HEK293 (cell line): ENCODE measurements around the gene PLAC1.

Experiments
- CTCF ChIA-PET: fragments of 350-600 bp; formaldehyde crosslinking; extraction: SDS; loops from one replicate; lab custom pipeline; 2021; ENCODE audit warnings: antibody characterized with exemption; lab: Yijun Ruan, JAX
- POLR2A ChIA-PET: fragments of 300-600 bp; formaldehyde crosslinking; extraction: SDS; loops from one replicate; lab custom pipeline; 2020; ENCODE audit warnings: antibody characterized with exemption, inconsistent platforms; lab: Yijun Ruan, JAX
- H3K27ac ChIP-seq: fragments of 200-500 bp; sonication (Bioruptor generic); 2 replicates; pipeline ENCODE4 v1.5.1; 2014; ENCODE audit warnings: low read depth, low read length, control low read depth, inconsistent platforms; ENCODE audit errors: extremely low read depth
- H3K36me3 ChIP-seq, 2 experiments: fragments of 200-500 bp in 1 of 2; sonication (Bioruptor generic) in 1 of 2; 1 replicate in 1 of 2; 2 replicates in 1 of 2; pipeline ENCODE4 v1.5.1; 2014 to 2017; ENCODE audit warnings: inconsistent platforms in 2 of 2, low read length in 2 of 2; ENCODE audit not compliant: control insufficient read depth in 2 of 2, insufficient read depth in 1 of 2
- H3K4me1 ChIP-seq: fragments of 200-500 bp; sonication (Bioruptor generic); 2 replicates; pipeline ENCODE4 v1.5.1; 2014; ENCODE audit warnings: mild to moderate bottlenecking, low read length, inconsistent platforms; ENCODE audit not compliant: control insufficient read depth, insufficient read depth
- H3K4me3 ChIP-seq: 2 replicates; pipeline ENCODE4 v1.5.1; 2011; ENCODE audit warnings: low read depth, mild to moderate bottlenecking, control low read depth, low read length, moderate library complexity
- H3K9me3 ChIP-seq: fragments of 200-500 bp; sonication (Bioruptor generic); 2 replicates; pipeline ENCODE4 v1.5.1; 2014; ENCODE audit warnings: low read depth, low read length, inconsistent platforms; ENCODE audit not compliant: control insufficient read depth, insufficient read depth
- FEZF1 ChIP-seq: fragments of 450-650 bp; formaldehyde crosslinking; IDR thresholded peaks from 2 replicates; pipeline ENCODE4 v1.5.1; 2016; ENCODE audit warnings: missing biosample characterization, missing genetic modification characterization
- HOXA7 ChIP-seq: sonication (generic); formaldehyde crosslinking; IDR thresholded peaks from 2 replicates; pipeline ENCODE4 v1.8.1; 2022; ENCODE audit warnings: missing genetic modification reagents, borderline replicate concordance
- IKZF3 ChIP-seq: fragments of 450-650 bp; IDR thresholded peaks from 2 replicates; pipeline ENCODE4 v1.5.0; 2018; ENCODE audit warnings: missing biosample characterization, mild to moderate bottlenecking, missing genetic modification characterization, moderate library complexity
- KLF10 ChIP-seq: fragments of 450-650 bp; IDR thresholded peaks from 2 replicates; pipeline ENCODE4 v1.5.1; 2018; ENCODE audit warnings: missing biosample characterization, mild to moderate bottlenecking, missing genetic modification characterization
- KLF17 ChIP-seq: fragments of 450-650 bp; formaldehyde crosslinking; IDR thresholded peaks from 2 replicates; pipeline ENCODE4 v1.5.1; 2016; ENCODE audit warnings: missing biosample characterization, missing genetic modification characterization
- KLF9 ChIP-seq: fragments of 450-650 bp; formaldehyde crosslinking; IDR thresholded peaks from 2 replicates; pipeline ENCODE4 v1.5.1; 2016; ENCODE audit warnings: missing biosample characterization, missing genetic modification characterization, low read depth
- PRDM10 ChIP-seq: fragments of 450-650 bp; formaldehyde crosslinking; IDR thresholded peaks from 2 replicates; pipeline ENCODE4 v1.5.1; 2016; ENCODE audit warnings: missing biosample characterization, missing genetic modification characterization
- PRDM6 ChIP-seq: fragments of 450-650 bp; formaldehyde crosslinking; IDR thresholded peaks from 2 replicates; pipeline ENCODE4 v1.5.1; 2017; ENCODE audit warnings: missing biosample characterization, missing genetic modification characterization
- SP7 ChIP-seq: fragments of 450-650 bp; formaldehyde crosslinking; IDR thresholded peaks from 2 replicates; pipeline ENCODE4 v1.5.1; 2016; ENCODE audit warnings: missing biosample characterization, missing genetic modification characterization
- ZFP69B ChIP-seq: fragments of 450-650 bp; formaldehyde crosslinking; IDR thresholded peaks from 2 replicates; pipeline ENCODE4 v1.5.1; 2016; ENCODE audit warnings: missing biosample characterization, missing genetic modification characterization
- ZNF10 ChIP-seq: fragments of 450-650 bp; formaldehyde crosslinking; IDR thresholded peaks from 2 replicates; pipeline ENCODE4 v1.5.1; 2017; ENCODE audit warnings: missing biosample characterization, missing genetic modification characterization
- ZNF155 ChIP-seq: fragments of 450-650 bp; formaldehyde crosslinking; IDR thresholded peaks from 2 replicates; pipeline ENCODE4 v1.5.1; 2016; ENCODE audit warnings: missing biosample characterization, missing genetic modification characterization
- ZNF18 ChIP-seq: fragments of 450-650 bp; formaldehyde crosslinking; IDR thresholded peaks from 2 replicates; pipeline ENCODE4 v1.5.1; 2016; ENCODE audit warnings: missing biosample characterization, missing genetic modification characterization
- ZNF335 ChIP-seq: fragments of 450-650 bp; formaldehyde crosslinking; conservative IDR thresholded peaks from 2 replicates; pipeline ENCODE4 v1.5.1; 2016; ENCODE audit warnings: missing biosample characterization, missing genetic modification characterization
- ZNF521 ChIP-seq: fragments of 450-650 bp; formaldehyde crosslinking; IDR thresholded peaks from 2 replicates; pipeline ENCODE4 v1.5.1; 2017; ENCODE audit warnings: missing biosample characterization, mild to moderate bottlenecking, missing genetic modification characterization
- ZNF610 ChIP-seq: fragments of 450-650 bp; formaldehyde crosslinking; IDR thresholded peaks from 2 replicates; pipeline ENCODE4 v1.5.1; 2016; ENCODE audit warnings: missing biosample characterization, missing genetic modification characterization, borderline replicate concordance

The PLAC1 gene

GRCh38 chrX:134572816-134573682, 85.2 kb downstream of the PLAC1 start:
- Histone ChIP-seq H3K4me1 (peaks cover 12% of the 10 kb centered on the region), H3K27ac (no peak overlapping the region), H3K36me3 (no peaks in the 10 kb centered on the region), H3K9me3 (no peaks in the 10 kb centered on the region), H3K4me3 (no peak overlapping the region)
- CTCF ChIA-PET: no interaction called here
- POLR2A ChIA-PET: no interaction called here
- no peak for TF ChIP-seq ZNF155
- TF ChIP-seq ZNF335: 0 out of 2 replicates have a peak, but pooled peaks have one; percentile 23
- no peak for TF ChIP-seq KLF10

GRCh38 chrX:134571796-134572195, 86.5 kb downstream of the PLAC1 start:
- TF ChIP-seq KLF17 (tag by site-specific recombination) (no peak), SP7 (tag by site-specific recombination) (0 out of 2 replicates have a peak, but pooled peaks have one; percentile 30), HOXA7 (CRISPR knock-in tag) (no peak), ZNF521 (tag by site-specific recombination) (no peak), PRDM6 (peak; percentile 69), IKZF3 (tag by site-specific recombination) (peak; percentile 39; the same call in 1 of the 2 replicates), ZNF18 (no peak), ZNF335 (no peak), KLF9 (tag by site-specific recombination) (no peak), ZNF610 (no peak)
- Histone ChIP-seq H3K36me3 (no peaks in the 10 kb centered on the region), H3K9me3 (no peaks in the 10 kb centered on the region), H3K4me1 (peaks cover 12% of the 10 kb centered on the region), H3K27ac (no peak overlapping the region), H3K4me3 (no peak overlapping the region)
- POLR2A ChIA-PET: interaction anchor here (0.6 kb wide), 1 partner anchor 51 kb away, joined by 3 read pairs; no protein-coding TSS in a partner anchor
- CTCF ChIA-PET: interaction anchor here (0.9 to 1.0 kb wide), 2 partner anchors 8 to 67 kb away, joined by 3 read pairs; no protein-coding TSS in a partner anchor

- H3K36me3 ChIP-seq: no peaks in the 10 kb centered on the region
- H3K4me3 ChIP-seq: no peak overlapping the region
- ChIA-PET CTCF (interaction anchor here (1.0 to 1.2 kb wide), 2 partner anchors 18 to 68 kb away, joined by 3 read pairs; no protein-coding TSS in a partner anchor), POLR2A (interaction anchor here (0.9 kb wide), 1 partner anchor 34 kb away, joined by 4 read pairs; no protein-coding TSS in a partner anchor)
- no peak for TF ChIP-seq FEZF1 (tag by site-specific recombination)
- no peak for TF ChIP-seq PRDM10 (tag by site-specific recombination)
- TF ChIP-seq ZNF10 (tag by site-specific recombination): no peak
- no peak for TF ChIP-seq ZFP69B (tag by site-specific recombination)
- TF ChIP-seq PRDM6: 0 out of 2 replicates have a peak, but pooled peaks have one; percentile 24
- TF ChIP-seq KLF10: no peak
- H3K4me1 ChIP-seq: peaks cover 12% of the 10 kb centered on the region
- no peak overlapping the region for H3K27ac ChIP-seq
- H3K9me3 ChIP-seq: no peaks in the 10 kb centered on the region
Measured at GRCh38 chrX:134570899-134571298, 87.4 kb downstream of the PLAC1 start.
